Myocyte (in vitro differentiated cells): ENCODE data around the gene MFN2. TPM values are rescaled to one million over a fixed set of nuclear protein-coding genes. Genes with fewer than 3 reads are reported as not detected.
A peak's percentile ranks its signal among the peaks of the same experiment; 100 is the strongest.

ENCODE experiments used
- DNase-seq: peaks from one replicate; pipeline ENCODE4 v3.0.0-alpha.2; 2012; ENCODE audit warnings: low read depth
- total RNA-seq: library from RNA; depleted of rRNA; stranded (reverse); fragments of >200 nt; gene quantifications from 2 replicates; pipeline ENCODE4 v1.2.3, GENCODE V29; 2014

The MFN2 gene
- total RNA-seq, 1 donor from 2014 or later: 76.1 TPM

- DNase-seq: no peak
These were observed 20.0 kb upstream of the MFN2 start for GRCh38 chr1:11960276-11960675.

GRCh38 chr1:11960715-11961114, 19.5 kb upstream of the MFN2 start:
- no peak for DNase-seq

GRCh38 chr1:11961230-11961629, 19.0 kb upstream of the MFN2 start:
- no peak for DNase-seq

GRCh38 chr1:11963622-11964021, 16.6 kb upstream of the MFN2 start:
- DNase-seq: no peak

GRCh38 chr1:11964656-11965055, 15.6 kb upstream of the MFN2 start:
- no peak for DNase-seq

GRCh38 chr1:11967028-11967547, 13.2 kb upstream of the MFN2 start:
- DNase-seq: peak; percentile 28

- no peak for DNase-seq
These were observed 9.6 kb upstream of the MFN2 start for GRCh38 chr1:11970441-11971185.

- DNase-seq: no peak
These were observed 2.6 kb upstream of the MFN2 start for GRCh38 chr1:11977625-11978024.

GRCh38 chr1:11978301-11978700, 1.9 kb upstream of the MFN2 start:
- DNase-seq: no peak

- no peak for DNase-seq
These were observed 1.0 kb upstream of the MFN2 start for GRCh38 chr1:11979028-11979850.

- no peak for DNase-seq
These were observed 380 bp downstream of the MFN2 start for GRCh38 chr1:11980676-11980972.

- DNase-seq: no peak
These were observed 1.2 kb downstream of the MFN2 start for GRCh38 chr1:11981378-11982009.

GRCh38 chr1:11982010-11982392, 1.8 kb downstream of the MFN2 start:
- DNase-seq: no peak

GRCh38 chr1:11984121-11984520, 3.9 kb downstream of the MFN2 start:
- no peak for DNase-seq

GRCh38 chr1:11984576-11984975, 4.3 kb downstream of the MFN2 start:
- no peak for DNase-seq

- DNase-seq: no peak
These were observed 4.9 kb downstream of the MFN2 start for GRCh38 chr1:11985171-11985570.

GRCh38 chr1:11985851-11986250, 5.6 kb downstream of the MFN2 start:
- DNase-seq: no peak

GRCh38 chr1:11989669-11990068, 9.4 kb downstream of the MFN2 start:
- DNase-seq: no peak

- DNase-seq: no peak
These were observed 10.2 kb downstream of the MFN2 start for GRCh38 chr1:11990303-11991032.

GRCh38 chr1:11991969-11992676, 11.9 kb downstream of the MFN2 start:
- no peak for DNase-seq
